ENCODE measurements around the gene EXOSC10.

Gene EXOSC10

GRCh38 chr1:11099310-11100148, at the start of gene EXOSC10:
Gene EXOSC10, minus strand, starts transcription at chr1:11099869. Its CDS starts 38 bp downstream, at chr1:11099831.
- DNase-seq = peak; percentile 81 to 98

DNA sequence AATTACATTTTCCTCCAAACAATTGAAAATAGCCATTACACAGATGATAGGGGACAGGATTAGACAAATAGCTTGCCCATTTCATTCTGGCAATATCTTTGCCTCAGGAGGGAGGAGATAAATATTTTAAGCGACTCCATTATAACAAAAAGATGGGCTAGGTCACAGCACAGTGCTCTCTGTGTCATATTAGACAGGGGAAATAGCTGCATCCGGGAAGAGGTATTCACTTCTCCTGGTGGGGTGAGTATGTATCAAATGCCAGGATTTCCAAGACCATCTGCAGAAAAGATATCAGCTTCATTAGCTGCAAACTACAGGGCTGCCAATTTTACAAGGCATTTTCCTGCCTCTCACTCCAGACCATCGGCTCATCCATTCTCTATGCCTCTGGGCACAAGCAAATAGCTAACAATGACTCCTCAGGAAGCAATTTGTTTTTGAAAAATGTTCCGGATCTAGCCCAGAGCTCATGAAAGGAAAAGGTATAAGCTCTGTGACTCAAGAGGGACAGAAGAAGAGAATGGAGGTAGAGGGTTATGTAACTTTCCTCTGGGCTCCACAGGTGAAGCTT, 47.6 kb upstream of the EXOSC10 start:
- peak in 1 of 2 experiments; percentile 46 for DNase-seq

- DNase-seq = no peak
Observed at GRCh38 chr1:11145741-11146140, 46.1 kb upstream of the EXOSC10 start.

DNA sequence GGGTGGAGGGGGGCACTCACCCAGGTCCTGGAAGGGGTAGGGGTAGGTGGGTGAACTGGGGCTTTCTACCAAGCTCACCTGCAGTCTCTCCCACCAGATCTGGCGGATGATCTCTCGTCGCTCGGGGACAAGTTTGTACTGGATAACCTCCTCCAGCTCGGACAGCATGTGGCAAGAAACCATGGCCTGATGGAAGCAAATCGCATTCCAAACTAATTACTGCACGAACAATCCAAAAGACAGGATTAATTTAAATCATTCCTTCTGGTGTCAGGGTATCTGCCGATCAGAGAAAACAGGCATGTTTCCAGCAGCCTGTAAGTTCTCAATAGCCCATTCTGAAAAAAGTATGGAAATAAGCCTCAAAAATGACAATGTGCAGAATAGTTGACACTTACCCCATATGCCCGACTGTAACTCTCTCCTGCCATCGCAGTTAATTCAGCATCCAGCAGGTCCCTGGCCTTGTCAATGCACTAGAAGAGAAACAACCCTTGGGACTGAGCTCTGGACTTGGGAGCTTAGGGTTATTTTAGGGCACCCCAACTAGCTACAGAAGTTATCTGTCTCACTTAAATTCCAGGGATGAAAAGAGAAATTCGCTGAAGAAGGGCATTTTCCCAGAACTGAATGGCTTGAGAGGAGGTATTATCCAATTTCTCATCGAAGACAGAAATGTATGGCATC, 45.0 kb upstream of the EXOSC10 start:
- peak in 1 of 2 experiments; percentile 12 for DNase-seq

DNA sequence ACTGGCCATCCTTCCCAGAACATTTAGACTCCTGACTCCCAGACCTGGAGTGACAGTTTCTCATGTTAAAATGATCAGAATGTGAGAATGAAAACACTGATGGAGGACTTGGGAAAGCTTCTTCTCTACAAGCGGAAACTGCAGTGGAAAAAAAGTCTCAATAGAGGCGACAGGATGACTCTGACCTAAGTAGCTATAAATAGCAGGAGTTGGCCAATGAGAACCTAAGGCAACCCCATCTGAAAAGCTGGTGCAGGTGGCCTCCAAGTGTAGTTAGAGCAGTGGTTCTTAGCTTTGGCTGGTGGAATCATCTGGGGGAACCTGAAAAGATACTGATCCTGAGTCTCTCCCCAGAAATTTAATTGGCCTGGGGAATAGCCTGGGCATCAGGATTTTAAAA, 44.2 kb upstream of the EXOSC10 start:
- DNase-seq = no peak

- no peak for DNase-seq
Observed at GRCh38 chr1:11143401-11143800, 43.7 kb upstream of the EXOSC10 start.

DNA sequence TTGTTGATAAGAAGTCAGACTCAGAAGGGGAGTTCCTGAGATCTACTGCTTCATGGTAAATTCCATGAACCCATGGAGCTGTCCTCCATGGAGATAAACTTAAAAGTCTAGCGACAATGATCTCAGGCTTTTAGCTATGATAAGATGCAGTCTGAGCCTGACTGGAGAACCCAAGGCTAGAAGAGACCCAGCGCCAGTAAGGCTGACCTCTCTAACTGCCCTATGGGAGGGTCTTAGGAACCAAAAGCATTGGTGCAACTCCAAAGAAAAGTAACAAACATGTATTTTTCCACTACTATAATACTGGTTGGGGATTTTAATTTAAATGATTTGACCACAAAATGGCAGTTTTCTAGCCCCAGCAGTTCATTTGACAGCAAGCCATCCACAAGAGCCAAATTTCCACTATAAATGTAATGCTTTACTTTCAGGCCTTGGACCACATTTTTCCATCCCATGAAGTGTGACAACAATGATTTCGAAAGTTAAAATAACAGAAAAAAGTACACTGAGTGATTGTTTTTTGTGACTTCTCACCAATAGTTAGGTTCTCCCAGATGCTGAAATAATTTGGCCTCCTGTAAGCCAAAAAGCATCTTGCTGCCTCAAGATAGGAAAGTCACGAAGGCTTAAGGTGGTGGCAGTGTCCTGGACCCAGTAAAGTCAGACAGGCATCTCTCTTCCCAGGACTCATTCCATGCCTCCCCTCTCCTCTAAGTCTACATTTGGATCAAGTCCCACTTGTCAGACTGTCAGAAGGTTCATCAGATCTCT, 43.1 kb upstream of the EXOSC10 start:
- DNase-seq = no peak

GRCh38 chr1:11138952-11139351, 39.3 kb upstream of the EXOSC10 start:
- no peak for DNase-seq

GRCh38 chr1:11138029-11138428, 38.4 kb upstream of the EXOSC10 start:
- no peak for DNase-seq

DNA sequence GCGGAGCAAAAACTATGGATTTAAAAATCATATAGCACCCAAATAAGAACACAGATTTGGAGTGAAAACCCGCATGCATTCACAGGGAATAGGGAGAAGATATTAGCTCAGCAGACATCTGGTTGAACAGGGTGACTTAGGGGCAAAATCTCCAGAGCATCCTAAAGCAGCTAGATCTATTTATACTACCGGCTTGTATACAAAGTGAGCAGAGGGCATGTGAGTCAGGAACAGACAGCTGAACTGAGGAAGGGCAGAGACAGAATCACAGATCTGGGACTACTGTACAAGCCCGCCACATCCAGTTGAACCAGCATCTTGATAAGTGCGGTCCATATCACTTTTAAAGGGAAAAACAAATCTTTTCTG, 35.2 kb upstream of the EXOSC10 start:
- DNase-seq = no peak

DNA sequence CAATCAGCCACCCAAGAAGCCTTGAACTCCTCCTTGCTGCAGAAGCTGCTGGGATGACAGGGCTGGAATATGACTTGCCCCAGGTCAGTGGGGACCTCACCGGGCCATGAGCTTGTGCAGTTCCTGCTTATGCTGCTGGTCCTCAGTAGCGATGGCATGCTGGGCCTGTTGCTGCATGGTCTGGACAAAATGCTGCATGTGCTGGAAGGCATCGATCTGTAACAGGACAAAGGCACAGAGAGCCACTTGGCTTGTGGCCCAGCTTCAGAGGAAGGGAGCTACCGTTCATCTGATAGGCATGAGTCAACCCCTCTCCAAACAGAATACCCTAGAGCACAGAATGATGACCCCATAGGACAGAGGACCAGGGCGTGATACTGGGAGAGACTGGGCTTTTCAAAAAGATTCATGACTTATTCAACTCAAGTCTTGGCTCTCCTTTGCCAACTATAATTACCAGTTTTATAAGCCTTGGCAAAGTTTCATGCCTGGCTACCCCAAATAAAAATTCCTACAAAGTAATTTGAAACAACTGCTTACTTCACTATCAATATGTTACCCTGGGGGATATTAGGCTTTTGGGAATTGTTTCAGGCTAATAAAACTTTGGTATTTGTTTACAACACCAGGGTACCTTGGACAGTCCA, 34.7 kb upstream of the EXOSC10 start:
- DNase-seq = peak; percentile 5 to 68

DNA sequence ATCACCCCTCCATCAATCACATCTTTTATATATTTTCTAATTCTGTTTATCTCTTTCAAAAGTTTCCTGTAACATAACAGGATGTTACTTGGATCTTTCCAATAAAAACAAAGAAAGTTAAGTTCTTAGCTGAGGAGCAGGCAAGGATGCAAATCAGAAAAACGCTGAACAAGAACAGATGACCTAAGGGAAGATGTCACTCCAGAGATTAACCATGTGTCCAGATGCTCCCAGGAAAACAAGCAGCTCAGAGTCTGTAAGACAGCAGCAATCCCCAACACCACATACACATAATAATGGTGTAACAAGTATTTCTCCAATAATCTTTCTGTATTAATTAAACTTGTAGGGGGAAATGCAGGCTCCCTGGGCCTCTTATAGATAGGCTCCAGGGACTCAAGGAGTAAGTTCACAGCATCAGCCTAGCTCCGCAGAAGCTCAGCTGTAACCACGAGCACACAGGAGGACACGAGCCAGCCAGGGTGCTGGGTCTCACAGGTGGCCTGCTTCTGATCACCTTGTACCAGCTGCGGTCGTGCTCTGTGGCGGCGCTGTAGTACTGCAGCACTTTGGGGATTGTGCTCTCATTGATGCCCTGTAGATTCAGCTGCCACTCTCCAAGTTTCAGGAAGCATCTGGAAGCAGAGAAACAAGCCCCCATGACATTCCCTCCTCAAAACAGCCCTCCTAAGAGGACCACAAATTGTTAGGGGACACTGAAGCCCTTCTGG, 33.1 kb upstream of the EXOSC10 start:
- DNase-seq = no peak

DNA sequence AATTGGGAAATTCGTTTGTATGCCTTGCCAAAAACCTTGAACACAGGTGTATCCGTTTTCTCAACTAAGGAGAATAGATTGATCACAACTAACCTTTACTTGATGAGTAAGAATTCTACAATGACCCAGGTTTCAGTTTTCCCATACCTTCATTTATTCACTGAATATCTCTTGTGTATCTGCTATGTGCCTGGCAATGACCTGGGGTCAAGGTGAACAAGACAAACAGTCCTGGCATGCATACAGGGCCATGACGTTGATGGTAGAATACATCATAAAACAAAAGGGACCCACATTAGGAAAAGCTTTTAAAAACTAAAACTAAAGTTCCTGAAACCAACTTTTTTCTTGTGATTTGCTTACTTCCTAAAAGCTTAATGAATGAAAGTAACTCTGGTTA, 32.1 kb upstream of the EXOSC10 start:
- DNase-seq = no peak

GRCh38 chr1:11130406-11130805, 30.7 kb upstream of the EXOSC10 start:
- no peak for DNase-seq

GRCh38 chr1:11129649-11130390, 30.2 kb upstream of the EXOSC10 start:
- DNase-seq = no peak

- DNase-seq = no peak
Observed at GRCh38 chr1:11126569-11126968, 26.9 kb upstream of the EXOSC10 start.

DNA sequence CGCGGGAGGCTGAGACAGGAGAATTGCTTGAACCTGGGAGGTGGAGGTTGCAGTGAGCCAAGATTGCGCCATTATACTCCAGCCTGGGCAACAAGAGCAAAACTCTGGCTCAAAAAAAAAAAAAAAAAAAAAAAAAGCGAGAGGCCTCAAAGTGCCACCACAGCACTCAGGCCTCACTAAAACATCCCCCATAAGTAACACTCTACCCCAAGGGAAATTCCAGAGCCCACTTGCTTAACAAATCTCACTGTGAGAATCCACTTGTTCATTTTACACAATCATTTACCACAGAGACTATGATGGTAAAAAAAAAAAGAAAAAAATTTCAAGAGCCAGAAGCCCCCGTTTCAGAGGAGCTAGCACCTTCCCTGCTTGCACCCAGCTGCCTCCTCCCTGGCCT, 26.3 kb upstream of the EXOSC10 start:
- no peak for DNase-seq

GRCh38 chr1:11124965-11125364, 25.3 kb upstream of the EXOSC10 start:
- DNase-seq = no peak

- no peak for DNase-seq
Observed at GRCh38 chr1:11116318-11116717, 16.6 kb upstream of the EXOSC10 start.

GRCh38 chr1:11114966-11115365, 15.3 kb upstream of the EXOSC10 start:
- DNase-seq = no peak

- no peak for DNase-seq
Observed at GRCh38 chr1:11109047-11109760, 9.5 kb upstream of the EXOSC10 start.

Data from NCI-H446 (cell line).